ENCODE measurements around the gene ATG16L2.
"Not testable (repeated sequence)": the region's sequence is repeated elsewhere in the genome, so short reads cannot be mapped to it uniquely, and the experiment has no call there.

ATG16L2 gene

GRCh38 chr11:72778535-72779494 lies 35.4 kb upstream of the ATG16L2 start:
- intact Hi-C loops (cut with DNase I): no loop called here
- no peak for DNase-seq

GRCh38 chr11:72779495-72780128 lies 34.6 kb upstream of the ATG16L2 start:
- DNase-seq: no peak
- intact Hi-C loops (cut with DNase I): no loop called here

DNA sequence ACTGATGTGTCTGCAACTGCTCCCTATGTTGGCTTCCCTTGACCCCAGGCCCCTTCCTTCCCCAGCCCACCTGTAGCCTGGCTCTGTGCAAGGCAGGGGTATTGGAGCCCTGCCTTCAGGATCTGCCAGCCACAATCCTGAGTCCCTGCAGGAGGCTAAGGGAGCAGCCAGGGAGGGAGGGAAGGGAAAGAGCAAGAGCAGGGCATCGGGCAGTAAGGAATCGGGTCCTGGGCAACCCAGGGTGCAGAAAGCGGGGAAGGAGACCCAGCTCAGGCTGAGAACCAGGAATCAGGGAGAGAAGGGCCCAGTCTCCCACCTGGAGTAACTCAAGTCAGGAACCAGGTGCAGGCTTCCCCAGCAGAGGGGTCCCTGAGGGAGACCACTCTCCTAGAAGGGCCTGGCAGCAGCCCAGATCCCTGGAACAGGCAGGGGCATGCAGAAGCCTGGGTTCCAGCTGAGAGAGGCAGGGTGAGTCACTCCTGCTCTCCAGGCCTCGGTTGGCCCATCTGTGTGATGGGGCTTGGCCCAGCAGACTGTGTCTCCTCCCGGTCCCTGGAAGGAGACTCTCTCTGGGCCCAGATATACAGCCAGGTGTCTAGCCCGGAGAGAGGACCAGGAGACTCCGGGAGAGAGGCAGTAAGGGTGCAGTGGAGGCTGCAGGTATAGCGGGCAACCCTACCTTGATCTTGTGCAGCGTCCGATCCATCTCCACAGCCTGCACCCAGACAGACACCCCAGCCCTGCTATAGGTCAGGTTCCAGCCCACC lies 33.7 kb upstream of the ATG16L2 start:
- no peak for DNase-seq
- intact Hi-C loops (cut with DNase I): no loop called here

GRCh38 chr11:72781063-72781312 lies 33.2 kb upstream of the ATG16L2 start:
- intact Hi-C loops (cut with DNase I): no loop called here
- no peak for DNase-seq

GRCh38 chr11:72781313-72782080 lies 32.7 kb upstream of the ATG16L2 start:
- intact Hi-C loops (cut with DNase I): no loop called here
- peak in 2 of 10 donors; percentile 22 to 47 for DNase-seq

DNA sequence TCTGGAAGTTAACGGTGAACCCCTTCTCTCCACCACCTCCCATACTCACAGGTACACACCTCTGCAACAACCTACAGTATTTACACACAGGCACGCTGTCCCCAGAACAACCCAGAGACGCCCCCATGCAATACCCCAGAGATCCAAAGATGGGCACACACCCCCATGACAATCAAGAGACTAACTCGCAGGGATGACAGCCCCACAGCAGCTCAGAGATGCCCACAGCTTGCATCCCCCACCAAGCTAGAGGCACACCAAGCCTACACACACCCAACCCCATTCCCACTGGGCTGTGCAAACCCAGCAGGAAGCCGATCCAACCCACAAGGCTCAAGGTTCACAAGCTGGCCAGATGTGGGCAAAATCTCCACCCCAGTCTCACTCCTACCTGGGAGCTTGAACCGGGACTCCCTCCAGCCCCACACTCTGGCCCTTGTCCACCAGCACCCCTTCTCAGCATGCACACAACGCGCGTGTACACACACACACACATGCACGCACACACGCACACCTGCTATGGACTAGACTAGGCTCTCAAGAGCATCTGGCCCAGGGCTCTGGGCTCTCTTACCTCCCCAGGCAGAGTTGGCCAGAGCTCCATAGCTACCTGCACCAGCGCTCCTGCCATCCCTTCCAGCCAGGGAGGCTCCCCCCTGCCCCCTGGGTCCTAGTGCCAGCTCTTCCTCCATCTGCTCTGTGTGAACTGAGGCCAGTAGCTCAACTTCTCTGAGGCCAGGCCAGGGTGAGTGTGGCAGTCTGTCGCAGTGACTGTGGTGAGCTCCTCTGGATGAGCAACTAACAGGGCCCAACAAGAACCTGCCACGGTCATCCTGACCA lies 31.9 kb upstream of the ATG16L2 start:
- intact Hi-C loops (cut with DNase I): no loop called here
- DNase-seq: peak in 3 of 10 donors; percentile 26 to 89 (median 73)

DNA sequence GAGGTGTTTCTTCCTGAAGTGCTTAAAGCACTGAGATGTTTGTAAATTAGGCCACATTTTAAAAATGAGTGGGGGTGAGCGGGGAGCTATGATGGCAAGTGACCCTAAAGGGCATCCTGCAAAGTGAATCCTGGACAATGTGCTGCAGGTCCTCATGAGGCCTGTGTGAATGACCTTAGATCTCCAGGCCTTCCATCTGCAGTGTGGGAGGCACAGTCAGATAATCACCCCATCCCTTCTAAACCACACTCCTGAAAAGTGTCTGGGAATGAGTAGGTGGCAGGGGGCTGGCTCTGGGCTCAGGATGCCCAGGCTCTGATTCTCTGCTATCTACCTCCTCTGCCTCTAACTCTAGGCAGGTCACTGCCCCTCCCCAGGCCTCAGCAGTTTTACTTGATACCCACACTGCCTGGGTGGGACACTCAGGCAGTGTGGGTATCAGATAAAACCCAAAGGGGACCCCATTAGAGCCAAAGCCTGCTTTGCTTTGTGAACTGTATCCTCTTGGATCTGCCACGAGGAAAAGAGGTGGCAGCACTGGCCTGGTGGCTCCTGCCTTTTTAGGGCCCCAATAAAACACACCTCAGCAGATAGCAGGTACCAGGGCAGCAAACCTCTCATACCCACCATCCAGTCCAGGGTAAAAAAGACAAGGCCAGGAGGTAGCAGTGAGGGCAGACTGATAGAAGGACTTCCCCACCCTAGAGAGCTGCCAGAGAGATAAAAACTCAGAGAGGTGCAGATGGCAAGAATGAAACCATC lies 30.9 kb upstream of the ATG16L2 start:
- intact Hi-C loops (cut with DNase I): no loop called here

DNA sequence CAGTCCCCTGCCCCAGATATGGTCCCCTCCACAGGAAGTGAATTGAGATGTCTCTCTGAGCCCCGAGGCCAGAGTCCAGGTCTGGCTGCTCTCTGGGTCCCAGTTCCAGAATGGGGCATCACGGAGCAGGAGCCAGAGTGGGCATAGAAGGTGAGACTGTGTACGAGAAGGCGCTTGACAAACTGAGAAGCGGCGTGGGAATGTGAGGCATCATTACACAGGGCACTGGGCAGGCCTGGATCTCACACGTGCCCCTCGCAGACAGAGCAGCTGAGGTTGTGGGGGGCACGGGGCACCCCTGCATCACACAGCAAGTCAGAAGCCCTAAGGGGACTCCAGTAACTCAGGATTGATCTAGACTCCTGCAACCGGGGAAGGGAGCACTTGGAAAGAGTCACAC lies 29.5 kb upstream of the ATG16L2 start:
- intact Hi-C loops (cut with DNase I): no loop called here
- peak in 1 of 10 donors; percentile 71 for DNase-seq

More for the DNA sequence above, 30.9 kb upstream of the ATG16L2 start:
- DNase-seq: no peak

DNA sequence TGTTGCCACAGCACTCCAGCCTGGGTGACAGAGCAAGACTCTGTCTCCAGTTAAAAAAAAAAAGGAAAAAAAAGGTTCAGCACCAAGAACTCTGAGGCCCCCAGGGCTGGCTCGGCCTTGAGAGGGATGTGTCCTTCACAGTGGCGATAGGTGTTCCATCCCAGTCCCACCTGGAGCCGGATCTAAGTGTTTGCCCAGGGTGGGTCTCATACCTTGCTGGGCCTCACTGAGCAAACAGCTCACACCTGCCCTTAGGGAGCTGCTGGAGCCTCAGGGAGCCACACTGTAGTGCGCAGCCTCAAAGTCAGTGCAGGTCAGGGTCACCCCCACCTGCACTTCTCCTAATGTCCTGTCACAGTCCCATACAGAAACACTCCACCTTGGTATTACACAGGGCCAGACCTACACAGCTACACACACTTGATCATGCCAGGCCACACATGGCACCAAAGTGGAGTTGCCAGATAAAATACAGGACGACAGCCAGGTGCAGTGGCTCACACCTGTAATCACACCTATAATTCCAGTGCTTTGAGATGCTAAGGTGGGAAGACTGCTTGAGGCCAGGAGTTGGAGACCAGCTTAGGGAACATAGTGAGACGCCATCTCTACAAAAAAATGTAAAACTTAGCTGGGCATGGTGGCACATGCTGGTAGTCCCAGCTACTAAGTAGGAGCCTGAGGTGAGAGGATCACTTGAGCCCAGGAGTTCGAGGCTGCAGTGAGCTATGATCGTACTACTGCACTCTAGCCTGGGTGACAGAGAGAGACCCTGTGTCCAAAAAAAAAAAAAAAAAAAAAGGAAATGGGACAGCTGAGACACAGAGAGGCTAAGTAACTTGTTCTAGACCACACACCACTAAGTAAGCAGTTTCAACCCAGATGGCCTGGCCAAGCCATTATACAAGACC lies 27.7 kb upstream of the ATG16L2 start:
- peak in 1 of 10 donors; percentile 58 for DNase-seq
- intact Hi-C loops (cut with DNase I): no loop called here

DNA sequence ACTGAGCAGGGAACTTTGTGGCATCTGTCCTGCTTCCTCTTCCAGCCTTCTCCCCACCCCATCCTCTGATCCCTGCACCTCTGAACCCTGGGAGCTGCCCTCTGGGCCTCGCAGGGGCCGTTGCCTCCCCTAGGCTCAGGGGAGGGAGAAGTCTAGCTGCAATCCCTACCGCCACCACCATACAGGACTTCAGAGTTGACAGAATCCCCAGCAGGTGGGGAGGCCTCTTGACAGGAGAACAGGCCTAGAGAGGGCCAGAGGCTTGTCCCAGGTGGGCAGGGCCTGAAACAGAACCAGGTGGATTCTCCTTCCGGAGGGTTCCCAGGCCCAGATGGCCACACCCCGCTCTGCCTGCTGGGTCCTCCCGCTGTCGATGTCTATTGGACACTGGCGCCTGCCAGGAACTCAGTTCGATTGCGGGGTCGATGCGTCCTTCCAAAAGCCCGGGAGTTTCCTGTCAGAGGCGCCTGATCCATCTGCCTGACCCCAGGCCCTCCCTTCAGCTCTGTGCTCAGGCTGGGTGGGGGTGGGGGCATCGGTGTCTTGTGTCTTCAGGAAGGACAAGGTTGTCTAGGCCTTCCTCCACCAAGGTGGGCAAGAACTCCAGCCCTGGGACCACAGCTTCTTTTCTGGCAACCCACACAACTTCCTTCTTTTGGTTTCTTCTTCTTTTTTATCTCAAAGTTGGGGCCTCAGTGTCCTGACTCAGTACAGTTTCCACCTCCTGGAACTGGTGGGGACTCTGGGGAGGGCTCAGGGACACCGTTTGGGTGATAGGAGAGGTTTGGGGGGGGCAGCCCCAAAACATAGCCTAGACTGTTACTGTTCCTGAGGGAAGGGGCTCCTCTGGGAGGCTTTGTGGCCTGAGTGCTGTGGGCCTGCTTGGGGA lies 26.8 kb upstream of the ATG16L2 start:
- no peak for DNase-seq
- intact Hi-C loops (cut with DNase I): no loop called here

- DNase-seq: no peak
- intact Hi-C loops (cut with DNase I): no loop called here
Observed at GRCh38 chr11:72788241-72788640, 26.0 kb upstream of the ATG16L2 start.

DNA sequence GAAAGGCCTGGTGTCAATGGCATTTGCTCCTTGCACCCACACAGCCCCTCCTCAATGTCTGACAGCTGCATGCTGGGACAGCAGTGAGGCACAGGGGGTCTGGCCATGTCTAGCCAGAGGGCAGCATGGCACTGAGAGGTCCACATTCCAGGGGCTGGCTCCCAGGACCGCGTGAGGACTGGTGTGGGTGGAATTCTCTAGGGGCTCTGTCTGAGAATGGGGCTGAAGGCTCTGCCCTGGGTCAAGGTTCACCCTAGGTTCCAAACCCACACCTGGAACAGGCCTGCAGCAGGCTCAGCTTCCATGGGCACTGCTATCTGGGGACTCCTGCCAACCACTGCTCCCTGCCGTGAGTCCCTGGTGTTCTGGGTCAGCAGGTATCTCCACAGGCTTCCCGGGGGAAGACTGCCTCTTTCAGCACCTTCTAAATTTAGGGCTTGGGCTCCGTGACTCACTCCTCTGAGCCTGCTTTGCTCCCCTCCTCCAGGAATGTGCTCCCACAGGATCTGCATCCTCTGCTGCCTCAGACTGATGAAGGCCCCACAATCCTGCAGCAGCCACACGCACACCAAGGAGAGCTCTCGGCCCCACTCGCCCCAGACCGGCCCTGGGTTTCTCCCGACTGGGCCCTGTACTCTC lies 24.6 kb upstream of the ATG16L2 start:
- DNase-seq: peak in 8 of 10 donors; percentile 52 to 94 (median 72)
- intact Hi-C loops (cut with DNase I): loop anchor here (5.0 to 10.0 kb wide), 2 partner anchors 42 to 205 kb away; no protein-coding TSS in a partner anchor

GRCh38 chr11:72791228-72791627 lies 23.0 kb upstream of the ATG16L2 start:
- DNase-seq: not testable (repeated sequence)
- intact Hi-C loops (cut with DNase I): loop anchor here (5.0 to 10.0 kb wide), 2 partner anchors 44 to 206 kb away; no protein-coding TSS in a partner anchor

GRCh38 chr11:72792437-72793021 lies 21.7 kb upstream of the ATG16L2 start:
- intact Hi-C loops (cut with DNase I): loop anchor here (1.0 to 10.0 kb wide), 3 partner anchors 45 to 208 kb away; no protein-coding TSS in a partner anchor
- no peak for DNase-seq

DNA sequence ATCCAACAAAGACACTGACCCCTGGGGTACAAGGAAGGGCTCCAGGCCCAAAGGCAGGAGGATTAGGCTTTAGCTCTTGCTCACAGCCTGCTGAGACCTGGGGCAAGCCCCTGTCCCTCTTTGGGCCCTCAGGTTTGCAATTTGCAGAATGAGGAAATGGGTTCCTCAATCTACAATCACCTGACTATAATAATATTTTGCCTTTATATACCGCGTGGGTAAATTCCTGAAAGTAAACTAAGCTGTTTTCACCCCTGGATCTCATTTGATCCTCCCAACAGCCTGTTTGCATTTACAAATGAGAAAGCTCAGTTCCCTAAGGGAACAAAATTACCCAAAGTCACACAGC lies 21.2 kb upstream of the ATG16L2 start:
- intact Hi-C loops (cut with DNase I): loop anchor here (1.0 to 10.0 kb wide), 3 partner anchors 46 to 208 kb away; no protein-coding TSS in a partner anchor
- no peak for DNase-seq
